Activated B cell treated with CpG ODN at 0.5 μM for 24 hours (primary cell): ENCODE results near the gene HK1. TPM values are rescaled to one million over a fixed set of nuclear protein-coding genes. Genes with fewer than 3 reads are reported as not detected.

Experiments used
- ATAC-seq: fragments of 200-7000 bp; cut with Tn5 transposase; one replicate; pipeline ENCODE4 v1.10.0; 2021; ENCODE audit warnings: low read depth, mild to moderate bottlenecking, moderate library complexity
- CTCF ChIA-PET: fragments of 350-600 bp; sonication (Branson Sonifier 250); formaldehyde crosslinking; loops from one replicate; lab custom pipeline; 2021; ENCODE audit warnings: antibody characterized with exemption; lab: Charles Lee
- POLR2A ChIA-PET: fragments of 350-600 bp; sonication (Branson Sonifier 250); formaldehyde crosslinking; loops from one replicate; lab custom pipeline; 2021; ENCODE audit warnings: antibody characterized with exemption; lab: Charles Lee
- DNase-seq: peaks from one replicate; pipeline ENCODE4 v3.0.0; 2022
- H3K27ac Mint-ChIP-seq: one replicate; pipeline ENCODE4 v1.8.0; 2020; ENCODE audit warnings: mixed read lengths
- H3K27me3 Mint-ChIP-seq: one replicate; pipeline ENCODE4 v1.8.0; 2021; ENCODE audit warnings: mixed read lengths
- H3K36me3 Mint-ChIP-seq: one replicate; pipeline ENCODE4 v1.8.0; 2021; ENCODE audit warnings: low read depth, mixed read lengths
- H3K4me1 Mint-ChIP-seq: one replicate; pipeline ENCODE4 v1.8.0; 2021; ENCODE audit warnings: mixed read lengths
- H3K4me3 Mint-ChIP-seq: one replicate; pipeline ENCODE4 v1.8.0; 2020; ENCODE audit warnings: mild to moderate bottlenecking, mixed read lengths
- H3K9me3 Mint-ChIP-seq: one replicate; pipeline ENCODE4 v1.8.0; 2020; ENCODE audit warnings: mixed read lengths
- CTCF ChIP-seq: fragments of 200-600 bp; IDR thresholded peaks from one replicate; pipeline ENCODE4 v1.8.0; 2022; ENCODE audit warnings: antibody characterized with exemption, mild to moderate bottlenecking
- intact Hi-C: fragments of 100-400 bp; cut with micrococcal nuclease; formaldehyde crosslinking; loops from one replicate; pipeline ENCODE4 v1.15.1; 2024
- total RNA-seq: library from RNA; stranded (reverse); gene quantifications from 2 replicates; pipeline ENCODE4 v1.2.3, GENCODE V29; 2022

The HK1 gene
- total RNA-seq, 1 donor from 2014 or later = 47.2 TPM

- DNase-seq (no peak), ATAC-seq (no peak)
- Mint-ChIP-seq H3K27me3 (no peaks in the 10 kb centered on the region), H3K36me3 (peaks cover 68% of the 10 kb centered on the region), H3K9me3 (no peaks in the 10 kb centered on the region), H3K4me1 (no peaks in the 10 kb centered on the region), H3K4me3 (no peak overlapping the region), H3K27ac (no peak overlapping the region)
- POLR2A ChIA-PET = no interaction called here
- TF ChIP-seq CTCF = no peak
- intact Hi-C loops = no loop called here
- CTCF ChIA-PET = no interaction called here
These were observed 120.2 kb downstream of the HK1 start for GRCh38 chr10:69398466-69398865.

- TF ChIP-seq CTCF = no peak
- Mint-ChIP-seq H3K27ac (no peak overlapping the region), H3K4me1 (no peaks in the 10 kb centered on the region), H3K9me3 (no peaks in the 10 kb centered on the region), H3K4me3 (no peak overlapping the region), H3K27me3 (no peaks in the 10 kb centered on the region), H3K36me3 (peaks cover 54% of the 10 kb centered on the region)
- DNase-seq (no peak), ATAC-seq (no peak)
- intact Hi-C loops = no loop called here
- ChIA-PET POLR2A (interaction anchor here (1.4 kb wide), 1 partner anchor 7 kb away, joined by 3 read pairs; no protein-coding TSS in a partner anchor), CTCF (no interaction called here)
These were observed 122.6 kb downstream of the HK1 start for GRCh38 chr10:69400936-69401335.

- DNase-seq (no peak), ATAC-seq (no peak)
- H3K27ac Mint-ChIP-seq = no peak overlapping the region
- H3K27me3 Mint-ChIP-seq = no peaks in the 10 kb centered on the region
- H3K36me3 Mint-ChIP-seq = peaks cover 54% of the 10 kb centered on the region
- no peaks in the 10 kb centered on the region for H3K9me3 Mint-ChIP-seq
- no peak overlapping the region for H3K4me3 Mint-ChIP-seq
- CTCF ChIA-PET = no interaction called here
- H3K4me1 Mint-ChIP-seq = no peaks in the 10 kb centered on the region
- POLR2A ChIA-PET = no interaction called here
- intact Hi-C loops = no loop called here
- no peak for TF ChIP-seq CTCF
These were observed 123.1 kb downstream of the HK1 start for GRCh38 chr10:69401416-69401815.

- Mint-ChIP-seq H3K27ac (no peak overlapping the region), H3K27me3 (no peaks in the 10 kb centered on the region), H3K4me3 (no peak overlapping the region), H3K4me1 (no peaks in the 10 kb centered on the region), H3K9me3 (no peaks in the 10 kb centered on the region), H3K36me3 (peaks cover 48% of the 10 kb centered on the region)
- ChIA-PET POLR2A (no interaction called here), CTCF (no interaction called here)
- no peak for ATAC-seq
- no peak for TF ChIP-seq CTCF
- intact Hi-C loops = no loop called here
- no peak for DNase-seq
These were observed 124.1 kb downstream of the HK1 start for GRCh38 chr10:69402386-69402785.

GRCh38 chr10:69403066-69403465 is 124.8 kb downstream of the HK1 start:
- ChIA-PET CTCF (interaction anchor here (1.0 to 1.3 kb wide), 2 partner anchors 10 to 12 kb away, joined by 3 to 4 read pairs; no protein-coding TSS in a partner anchor), POLR2A (no interaction called here)
- H3K4me1 Mint-ChIP-seq = peaks cover 4% of the 10 kb centered on the region
- DNase-seq = no peak
- peaks cover 47% of the 10 kb centered on the region for H3K36me3 Mint-ChIP-seq
- H3K27ac Mint-ChIP-seq = no peak overlapping the region
- H3K9me3 Mint-ChIP-seq = no peaks in the 10 kb centered on the region
- intact Hi-C loops = no loop called here
- no peak overlapping the region for H3K4me3 Mint-ChIP-seq
- TF ChIP-seq CTCF = no peak
- ATAC-seq = no peak
- no peaks in the 10 kb centered on the region for H3K27me3 Mint-ChIP-seq
